GDM1 (cell line): Measurements from ENCODE around the gene TBX1.

Experiments
- DNase-seq: peaks from one replicate; lab custom pipeline; 2025; lab: John Stamatoyannopoulos, UW

The TBX1 gene

GRCh38 chr22:19760058-19760950, at the start of gene TBX1:
Gene TBX1 (plus strand): TSS chr22:19760778. CDS start chr22:19760844, 66 bp downstream.
- no peak for DNase-seq

- DNase-seq = no peak
These were observed 47.3 kb upstream of the TBX1 start for GRCh38 chr22:19713245-19713644.

- DNase-seq = no peak
These were observed 46.8 kb upstream of the TBX1 start for GRCh38 chr22:19713650-19714311.

GRCh38 chr22:19714312-19715187, 46.0 kb upstream of the TBX1 start, which contains the start of gene SEPTIN5:
Gene SEPTIN5 (plus strand): TSS chr22:19714503. CDS start chr22:19714589, 86 bp downstream.
- DNase-seq = no peak

- no peak for DNase-seq
These were observed 45.2 kb upstream of the TBX1 start for GRCh38 chr22:19715188-19715930.

- no peak for DNase-seq
These were observed 44.3 kb upstream of the TBX1 start for GRCh38 chr22:19716041-19716828.

GRCh38 chr22:19716829-19717105, 43.8 kb upstream of the TBX1 start:
- no peak for DNase-seq

- no peak for DNase-seq
These were observed 43.4 kb upstream of the TBX1 start for GRCh38 chr22:19717181-19717580.

- peak; percentile 56 for DNase-seq
These were observed 42.7 kb upstream of the TBX1 start for GRCh38 chr22:19717691-19718455.

GRCh38 chr22:19718456-19719049, 42.0 kb upstream of the TBX1 start:
- DNase-seq = no peak

GRCh38 chr22:19719050-19719482, 41.5 kb upstream of the TBX1 start:
- DNase-seq = no peak

- DNase-seq = no peak
These were observed 41.0 kb upstream of the TBX1 start for GRCh38 chr22:19719488-19720021.

GRCh38 chr22:19720150-19720827, 40.3 kb upstream of the TBX1 start:
- no peak for DNase-seq

GRCh38 chr22:19720999-19721329, 39.6 kb upstream of the TBX1 start:
- no peak for DNase-seq

GRCh38 chr22:19721330-19722177, 39.0 kb upstream of the TBX1 start:
- no peak for DNase-seq

GRCh38 chr22:19722178-19722981, 38.2 kb upstream of the TBX1 start:
- DNase-seq = no peak

GRCh38 chr22:19722982-19723231, 37.7 kb upstream of the TBX1 start:
- DNase-seq = no peak
